Measurements from ENCODE around the gene BAZ1B.
"Not testable (repeated sequence)": the region's sequence is repeated elsewhere in the genome, so short reads cannot be mapped to it uniquely, and the experiment has no call there.

BAZ1B gene

DNA sequence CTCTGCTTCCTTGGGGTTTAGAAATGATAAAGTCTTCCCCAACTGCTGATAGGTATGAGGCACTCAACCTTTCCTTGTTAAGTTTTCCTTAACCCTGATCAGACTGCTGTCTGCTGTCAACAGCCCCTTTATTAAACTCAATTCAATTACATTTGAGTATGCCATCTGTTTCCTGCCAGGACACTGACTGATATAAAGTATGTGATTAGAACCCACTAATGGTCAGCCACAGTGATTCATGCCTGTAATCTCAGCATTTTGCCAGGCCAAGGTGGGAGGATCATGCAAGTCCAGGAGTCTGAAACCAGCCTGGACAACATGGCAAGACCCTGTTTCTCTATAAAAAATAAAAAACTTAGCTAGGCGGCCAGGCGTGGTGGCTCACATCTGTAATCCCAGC lies 18.1 kb downstream of the BAZ1B start:
- DNase-seq = no peak

GRCh38 chr7:73503229-73503628 lies 18.9 kb downstream of the BAZ1B start:
- DNase-seq = no peak

- no peak for DNase-seq
These were observed 25.5 kb downstream of the BAZ1B start for GRCh38 chr7:73496626-73497025.

- DNase-seq = not testable (repeated sequence)
These were observed 26.6 kb downstream of the BAZ1B start for GRCh38 chr7:73495507-73495906.

DNA sequence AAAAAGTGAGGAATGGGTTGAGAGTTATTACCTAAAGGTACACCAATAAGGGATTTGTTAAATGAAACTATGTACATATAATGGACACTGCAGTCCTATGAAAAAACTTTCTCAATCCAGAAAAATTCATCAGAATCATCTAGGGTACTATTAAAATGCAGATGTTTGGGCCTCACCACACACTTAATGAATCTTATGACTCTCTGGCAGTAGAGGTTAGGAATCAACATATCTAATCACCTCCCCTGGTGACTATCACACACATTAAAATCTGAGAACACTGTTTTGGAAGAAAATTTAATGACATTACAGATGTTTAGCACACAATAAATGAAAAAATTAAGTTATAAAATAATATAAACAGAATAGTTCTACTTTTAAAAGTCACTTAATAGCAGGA lies 32.1 kb downstream of the BAZ1B start:
- DNase-seq = no peak

DNA sequence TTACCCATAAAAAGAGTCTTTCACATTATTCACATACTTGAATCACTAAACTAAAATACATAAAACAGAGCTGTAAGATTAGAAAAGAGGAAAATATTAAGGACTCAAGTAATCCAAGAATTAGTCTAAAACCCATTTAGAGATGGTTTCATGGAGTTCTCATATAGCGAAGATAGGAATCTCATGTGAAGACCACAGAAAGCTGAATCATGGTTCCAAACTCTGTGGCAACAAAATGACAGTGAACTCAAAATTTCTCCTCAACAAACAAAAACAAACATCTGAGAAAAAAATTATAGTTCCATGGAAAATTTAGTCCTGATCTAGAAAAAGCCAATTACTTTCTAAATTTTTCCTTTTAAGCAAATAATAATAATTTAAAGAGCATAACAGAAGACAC lies 34.6 kb downstream of the BAZ1B start:
- DNase-seq = no peak

- no peak for DNase-seq
These were observed 38.9 kb downstream of the BAZ1B start for GRCh38 chr7:73483171-73483570.

DNA sequence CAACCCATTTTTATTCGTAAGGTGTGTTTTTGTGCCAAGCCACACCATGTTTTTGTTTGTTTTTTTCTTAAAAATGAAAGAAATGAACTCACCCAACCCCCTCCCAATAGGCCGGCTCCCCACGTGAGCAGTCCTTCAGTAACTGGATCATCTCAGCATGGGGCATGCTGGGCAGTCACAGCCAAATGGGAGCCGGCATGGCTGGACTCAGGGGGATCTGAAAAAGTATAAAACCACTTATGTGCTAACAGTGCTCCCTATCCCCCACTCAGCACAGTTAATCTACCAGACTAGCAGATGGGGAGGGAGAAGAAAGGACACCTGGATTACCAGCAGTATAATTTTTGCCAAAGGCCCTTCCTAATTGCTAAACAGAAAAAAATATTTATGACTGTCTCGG lies 39.3 kb downstream of the BAZ1B start:
- no peak for DNase-seq

DNA sequence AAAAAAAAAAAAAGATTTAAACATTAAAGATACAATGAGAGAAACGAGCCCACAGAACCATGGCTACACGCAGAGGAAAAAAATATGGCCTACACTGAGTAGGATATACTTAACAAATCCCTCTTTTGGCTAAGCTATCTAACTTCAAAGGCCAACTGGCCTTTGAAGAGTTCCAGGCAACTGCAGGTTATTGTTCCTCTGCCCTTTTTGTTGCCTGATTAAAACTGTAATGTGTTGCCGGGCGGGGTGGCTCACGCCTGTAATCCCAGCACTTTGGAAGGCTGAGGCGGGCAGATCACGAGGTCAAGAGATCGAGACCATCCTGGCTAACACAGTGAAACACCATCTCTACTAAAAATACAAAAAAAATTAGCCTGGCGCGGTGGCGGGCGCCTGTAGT lies 40.6 kb downstream of the BAZ1B start:
- not testable (repeated sequence) for DNase-seq

DNA sequence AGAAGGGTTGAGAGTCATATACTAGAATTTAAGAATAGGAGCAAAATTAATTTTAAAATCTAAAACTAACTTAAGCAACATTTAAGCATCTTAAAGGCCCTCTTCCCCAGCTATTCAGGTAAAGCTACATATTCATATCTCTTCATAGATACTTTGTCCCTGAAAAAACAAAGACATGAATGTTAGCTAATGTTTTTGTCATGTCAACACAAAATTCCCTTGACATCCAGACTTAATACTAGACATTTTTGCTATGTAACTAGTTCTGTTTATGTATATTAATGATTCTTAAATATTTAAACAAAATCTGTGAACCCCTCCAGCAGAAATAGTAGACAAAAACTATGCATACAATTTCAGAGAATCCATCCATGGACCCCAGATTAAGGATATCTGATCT lies 43.5 kb downstream of the BAZ1B start:
- DNase-seq = no peak

DNA sequence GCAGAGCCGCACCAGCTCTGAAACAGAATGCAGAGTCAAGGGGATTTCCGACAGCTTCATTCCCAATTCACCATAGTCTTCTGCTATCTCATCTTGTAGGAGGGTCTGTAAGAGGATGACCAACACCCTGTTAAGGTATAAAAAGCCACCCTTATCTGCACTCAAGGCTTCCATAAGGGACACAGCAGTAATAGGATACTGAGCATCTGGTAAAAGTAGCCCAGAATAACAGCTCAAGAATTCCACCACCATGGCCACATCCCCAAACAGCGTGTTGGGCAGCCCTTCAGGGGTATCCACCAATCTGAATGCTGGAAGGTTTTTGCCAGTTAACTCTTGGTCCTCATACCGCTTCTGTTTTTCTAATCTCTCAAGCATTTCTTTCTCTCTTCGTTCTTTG lies 44.7 kb downstream of the BAZ1B start:
- no peak for DNase-seq

GRCh38 chr7:73470208-73470607 lies 51.9 kb downstream of the BAZ1B start:
- DNase-seq = no peak

DNA sequence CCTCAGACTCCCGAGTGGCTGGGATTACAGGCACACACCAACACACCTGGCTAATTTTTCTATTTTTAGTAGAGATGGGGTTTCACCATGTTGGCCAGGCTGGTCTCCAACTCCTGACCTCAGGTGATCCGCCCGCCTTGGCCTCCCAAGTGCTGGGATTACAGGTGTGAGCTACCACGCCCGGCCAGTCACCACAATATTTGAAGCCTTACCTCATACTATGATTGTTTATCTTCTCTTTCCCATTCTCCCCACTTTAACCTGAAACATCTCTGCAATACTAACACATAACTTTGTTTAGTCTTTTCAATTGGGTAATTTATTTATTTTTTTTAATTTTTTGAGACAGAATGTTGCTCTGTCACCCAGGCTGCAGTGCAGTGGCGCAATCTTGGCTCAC lies 55.0 kb downstream of the BAZ1B start:
- DNase-seq = not testable (repeated sequence)

DNA sequence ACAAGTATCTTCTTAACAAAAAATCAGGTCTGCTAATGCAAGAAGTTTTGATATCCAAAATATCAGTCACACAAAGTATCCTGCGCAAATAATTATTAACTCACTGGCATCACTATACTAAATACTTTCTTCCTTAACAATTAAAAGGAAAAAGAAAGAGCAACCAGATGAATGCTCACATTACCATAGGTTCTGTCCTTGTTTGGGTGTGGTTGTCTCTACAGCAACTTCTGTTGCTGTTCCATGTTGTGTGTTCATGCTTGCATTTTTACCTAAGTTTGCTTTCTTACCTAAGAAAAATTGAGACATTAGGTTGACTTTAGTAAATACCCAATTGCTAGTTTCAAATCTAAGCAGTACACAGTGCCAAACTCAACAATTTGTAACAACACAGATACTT lies 56.0 kb downstream of the BAZ1B start:
- no peak for DNase-seq

DNA sequence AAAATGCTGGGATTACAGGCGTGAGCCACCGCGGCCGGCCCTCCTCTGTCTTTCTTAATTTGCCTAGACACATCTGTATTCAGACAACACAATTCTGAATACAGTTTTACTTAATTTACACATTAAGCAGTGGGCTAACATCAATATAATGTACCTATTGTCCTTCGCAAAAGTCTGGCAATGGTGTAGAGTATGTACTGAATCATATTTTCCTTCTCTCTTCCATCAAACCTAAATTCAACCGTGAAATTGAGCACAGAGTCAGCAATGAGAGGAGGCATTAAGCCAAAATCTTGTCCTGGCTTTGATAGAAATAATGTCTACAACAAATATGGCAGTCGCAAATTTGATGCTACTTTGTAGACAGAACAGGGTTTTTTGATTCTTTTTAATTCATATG lies 58.1 kb downstream of the BAZ1B start:
- no peak for DNase-seq

GRCh38 chr7:73463260-73463659 lies 58.8 kb downstream of the BAZ1B start:
- DNase-seq = no peak

DNA sequence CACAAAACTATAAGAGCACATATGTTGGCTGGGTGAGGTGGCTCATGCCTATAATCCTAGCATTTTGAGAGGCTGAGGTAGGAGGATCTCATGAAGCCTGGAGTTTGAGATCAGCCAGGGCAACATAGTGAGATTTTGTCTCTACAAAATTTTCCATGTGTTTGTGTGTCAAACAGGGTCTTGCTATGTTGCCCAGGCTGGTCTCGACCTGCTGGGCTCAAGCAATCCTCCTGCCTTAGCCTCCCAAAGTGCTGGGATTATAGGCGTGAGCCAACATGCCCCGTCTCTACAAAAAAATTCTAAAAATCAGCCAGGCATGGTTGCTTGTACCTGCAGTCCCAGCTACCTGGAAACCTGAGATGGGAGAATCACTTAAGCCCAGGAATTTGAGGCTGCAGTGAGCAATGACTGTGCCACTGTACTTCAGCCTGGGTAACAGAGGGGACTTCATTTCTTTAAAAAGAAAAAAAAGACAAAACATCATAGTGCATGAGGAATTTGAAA lies 60.3 kb downstream of the BAZ1B start:
- no peak for DNase-seq

- no peak for DNase-seq
These were observed 67.7 kb downstream of the BAZ1B start for GRCh38 chr7:73454424-73454823.

DNA sequence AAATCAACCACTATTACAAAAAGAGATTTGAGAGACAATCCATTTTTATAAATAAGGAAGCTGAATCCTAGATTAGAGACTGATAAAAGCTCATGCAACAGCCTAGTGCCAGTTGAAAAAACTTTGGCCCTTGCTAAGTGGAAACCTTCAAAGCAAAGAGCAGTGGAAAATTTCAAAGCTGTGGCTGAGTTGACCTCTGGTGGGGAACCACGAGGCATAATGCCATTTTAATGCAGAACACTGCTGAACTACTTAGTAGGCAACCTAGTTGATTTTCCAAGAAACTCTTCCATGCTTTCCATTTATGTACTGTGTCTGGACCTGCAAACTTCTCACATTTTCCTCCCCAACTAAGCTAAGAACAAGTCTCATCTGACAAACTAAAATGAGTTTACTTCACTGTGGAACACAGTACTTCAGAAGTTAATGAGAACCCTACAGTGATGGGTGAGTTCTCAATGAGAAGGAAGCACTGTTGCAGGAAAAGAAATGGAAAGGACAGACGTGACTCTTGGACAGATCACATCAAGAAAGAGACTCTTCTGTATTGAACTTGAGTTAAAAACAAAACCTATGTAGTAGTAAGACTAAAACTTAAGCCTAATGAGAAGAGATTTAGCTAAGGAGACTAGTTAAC lies 69.0 kb downstream of the BAZ1B start:
- DNase-seq = no peak

DNA sequence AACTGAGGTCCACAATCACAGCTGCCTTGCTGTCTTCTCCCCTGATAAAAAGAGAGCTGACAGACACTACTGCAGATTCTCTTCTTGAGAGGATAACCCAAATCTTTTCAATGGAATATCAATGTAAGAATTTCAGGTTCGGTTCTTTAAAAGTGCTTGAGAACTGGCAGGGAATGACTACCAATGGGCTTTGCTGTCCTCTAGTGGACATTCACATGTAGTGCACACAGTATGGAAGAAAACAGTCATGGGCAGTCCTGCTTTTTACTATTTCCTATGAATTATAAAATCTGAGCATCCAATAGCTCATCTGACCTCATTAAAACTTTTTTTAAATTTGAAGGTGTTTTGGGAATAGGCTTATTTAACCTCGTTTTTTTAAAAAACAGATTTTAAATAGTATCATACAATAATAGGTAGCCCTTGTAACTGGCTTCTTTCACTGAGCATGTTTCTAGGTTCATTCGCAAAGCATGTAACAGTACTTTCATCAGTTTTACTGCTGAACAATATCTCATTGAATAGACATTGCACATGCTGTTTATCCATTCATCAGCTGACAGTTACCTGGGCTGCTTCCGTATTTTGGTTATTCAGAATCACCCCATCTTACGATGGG lies 70.2 kb downstream of the BAZ1B start:
- DNase-seq = peak in 1 of 2 experiments; percentile 41

- peak in 1 of 2 experiments; percentile 12 for DNase-seq
These were observed 72.7 kb downstream of the BAZ1B start for GRCh38 chr7:73449422-73449821.

- no peak for DNase-seq
These were observed 73.5 kb downstream of the BAZ1B start for GRCh38 chr7:73448609-73449008.

- no peak for DNase-seq
These were observed 74.9 kb downstream of the BAZ1B start for GRCh38 chr7:73447121-73447733.

DNA sequence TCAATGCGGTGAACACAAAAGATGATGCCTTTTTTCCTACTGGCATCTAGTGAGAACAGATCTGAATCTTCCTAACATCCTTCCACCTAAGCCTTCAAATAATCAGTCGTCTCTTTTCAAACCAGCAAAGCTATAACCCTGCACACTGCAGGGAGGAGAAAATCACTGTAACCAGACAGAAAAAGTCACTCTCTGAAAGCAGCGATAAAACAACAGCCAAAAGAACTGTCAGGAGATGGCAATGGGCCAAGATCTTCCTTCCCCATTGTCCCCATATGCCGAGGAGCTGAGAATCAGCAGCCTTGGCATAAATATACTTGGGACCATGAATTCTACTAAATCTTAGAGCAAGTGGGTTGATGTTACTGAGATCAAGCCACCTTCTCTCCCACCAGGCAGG lies 75.4 kb downstream of the BAZ1B start:
- peak in 1 of 2 experiments; percentile 7 for DNase-seq
